Keratinocyte (primary cell): Measurements from ENCODE around the gene VSIG2.

Experiments
- CTCF ChIP-seq, 3 experiments: IDR thresholded peaks in 1 of 3; conservative IDR thresholded peaks in 1 of 3; optimal IDR thresholded peaks in 1 of 3; 2 replicates in 2 of 3; 3 replicates in 1 of 3; pipeline versions ENCODE3 to v1.5.1; 2011; ENCODE audit warnings: low read length in 3 of 3, mild to moderate bottlenecking in 3 of 3, moderate library complexity in 2 of 3, control low read depth in 1 of 3, inconsistent platforms in 1 of 3; ENCODE audit not compliant: insufficient read depth in 2 of 3; ENCODE audit errors: extremely low read depth in 1 of 3
- EZH2 ChIP-seq: IDR thresholded peaks from one replicate; pipeline ENCODE4 v1.6.1; 2012; ENCODE audit warnings: inconsistent platforms, mild to moderate bottlenecking, low read length, moderate library complexity

GRCh38 chr11:124745835-124746620 is 6.0 kb downstream of the VSIG2 start:
- TF ChIP-seq CTCF (optimal IDR thresholded peaks at IDR 0.05 in 1 of 3, IDR thresholded peaks at IDR 0.05 in 1 of 3, conservative IDR thresholded peaks at IDR 0.05 in 1 of 3; ENCODE audit: extremely low read depth in 1 of 3, insufficient read depth in 2 of 3, low read length in 3 of 3) (peak; percentile 42 to 56 (median 53)), EZH2 (no peak)
